HepG2 (cell line): ENCODE measurements around the gene ADCY10. TPM values are rescaled to one million over a fixed set of nuclear protein-coding genes. Genes with fewer than 3 reads are reported as not detected.
A peak's percentile ranks its signal among the peaks of the same experiment; 100 is the strongest.

Source experiments
- CCAR2 ChIP-seq: fragments of 200-400 bp; formaldehyde crosslinking; optimal IDR thresholded peaks from 2 replicates; pipeline ENCODE3; 2018; ENCODE audit warnings: low read depth, mild to moderate bottlenecking, low read length, moderate library complexity
- CEBPG ChIP-seq: IDR thresholded peaks from 2 replicates; pipeline ENCODE4 v1.6.1; 2016
- DNMT3B ChIP-seq: conservative IDR thresholded peaks from 2 replicates; pipeline ENCODE4 v1.6.1; 2016; ENCODE audit warnings: missing biosample characterization, control low read depth
- E2F2 ChIP-seq: sonication (generic); formaldehyde crosslinking; IDR thresholded peaks from 2 replicates; pipeline ENCODE4 v1.4.0; 2020; ENCODE audit warnings: missing genetic modification reagents, borderline replicate concordance
- FOXO4 ChIP-seq: sonication (generic); formaldehyde crosslinking; conservative IDR thresholded peaks from 2 replicates; pipeline ENCODE4 v1.8.1; 2023; ENCODE audit warnings: missing genetic modification reagents
- GMEB2 ChIP-seq: IDR thresholded peaks from 2 replicates; pipeline ENCODE4 v1.6.1; 2016; ENCODE audit warnings: missing biosample characterization, missing genetic modification reagents, low read depth
- MIXL1 ChIP-seq: IDR thresholded peaks from 2 replicates; pipeline ENCODE4 v1.6.1; 2016
- MTF1 ChIP-seq: sonication (generic); formaldehyde crosslinking; IDR thresholded peaks from 2 replicates; pipeline ENCODE4 v1.5.0; 2020; ENCODE audit warnings: missing genetic modification reagents
- POLR2A ChIP-seq, 2 experiments: IDR thresholded peaks; 2 replicates each; pipeline ENCODE4 v1.6.1; 2011; ENCODE audit warnings: low read depth in 2 of 2, low read length in 2 of 2, mild to moderate bottlenecking in 1 of 2, moderate library complexity in 1 of 2; ENCODE audit not compliant: insufficient read depth in 1 of 2
- PPARG ChIP-seq: conservative IDR thresholded peaks from 2 replicates; pipeline ENCODE4 v1.6.1; 2016; ENCODE audit warnings: missing biosample characterization, missing genetic modification reagents
- SP4 ChIP-seq: sonication (generic); formaldehyde crosslinking; IDR thresholded peaks from 2 replicates; pipeline ENCODE4 v1.8.1; 2023; ENCODE audit warnings: mild to moderate bottlenecking, missing genetic modification reagents
- ZBTB34 ChIP-seq: sonication (generic); formaldehyde crosslinking; IDR thresholded peaks from 2 replicates; pipeline ENCODE4 v1.8.0; 2022; ENCODE audit warnings: mild to moderate bottlenecking, missing genetic modification reagents
- ZFP90 ChIP-seq: sonication (generic); formaldehyde crosslinking; IDR thresholded peaks from 2 replicates; pipeline ENCODE4 v1.8.0; 2022; ENCODE audit warnings: missing genetic modification reagents, mild to moderate bottlenecking, inconsistent platforms, borderline replicate concordance
- ZNF468 ChIP-seq: sonication (generic); formaldehyde crosslinking; IDR thresholded peaks from 2 replicates; pipeline ENCODE4 v1.8.0; 2022; ENCODE audit warnings: mild to moderate bottlenecking, moderate library complexity, missing genetic modification reagents
- ZNF776 ChIP-seq: sonication (generic); formaldehyde crosslinking; IDR thresholded peaks from 2 replicates; pipeline ENCODE4 v1.4.0; 2020; ENCODE audit warnings: mild to moderate bottlenecking, missing genetic modification reagents
- ZSCAN30 ChIP-seq: sonication (generic); formaldehyde crosslinking; IDR thresholded peaks from 2 replicates; pipeline ENCODE4 v1.5.0; 2020; ENCODE audit warnings: mild to moderate bottlenecking, missing genetic modification reagents
- polyA plus RNA-seq, 8 experiments: library from polyadenylated mRNA; depleted of rRNA in 3 of 8; stranded (reverse) in 7 of 8; unstranded in 1 of 8; fragments of >200 nt; fragmentation: Illumina TruSeq in 4 of 8; extraction: Trizol in 4 of 8; gene quantifications; 2 replicates each; pipeline versions ENCODE4 v1.2.1 to v1.2.3, GENCODE V29; 2011 to 2016; ENCODE audit warnings: low read depth in 4 of 8, missing spikeins in 1 of 8, mixed read lengths in 1 of 8; ENCODE audit not compliant: insufficient read depth in 1 of 8
- total RNA-seq, 5 experiments: library from RNA; depleted of rRNA; stranded (reverse); fragments of >200 nt; fragmentation: Illumina TruSeq; extraction: Trizol; gene quantifications; 2 replicates each; pipeline ENCODE4 v1.2.3, GENCODE V29; 2016; ENCODE audit warnings: low read depth in 1 of 5
- TF ChIP-seq, protein P1 (sequence below), 2 experiments: sonication (generic) in 1 of 2; formaldehyde crosslinking in 1 of 2; IDR thresholded peaks; 2 replicates each; pipeline versions ENCODE4 v1.6.1 to v1.9.0; 2014 to 2022; ENCODE audit warnings: antibody characterized with exemption in 1 of 2, borderline replicate concordance in 1 of 2, inconsistent platforms in 1 of 2, low read depth in 1 of 2, missing genetic modification reagents in 1 of 2

Gene ADCY10
- total and polyA plus RNA-seq, 2 of the 13 experiments (the other 11 are each of a cell fraction or from before 2014, with no cell fraction given), result 0.02 to 0.03 TPM

GRCh38 chr1:167936068-167936929, 22.4 kb upstream of the ADCY10 start, which contains the start of gene DCAF6 (continued):
- TF ChIP-seq E2F2 (CRISPR knock-in tag) (no peak), ZSCAN30 (CRISPR knock-in tag) (0 out of 2 replicates have a peak, but pooled peaks have one; percentile 22), MIXL1 (CRISPR knock-in tag) (peak; percentile 67), POLR2A (IDR thresholded peaks at IDR 0.05; ENCODE audit: insufficient read depth in 1 of 2, low read depth in 2 of 2, low read length in 2 of 2) (peak; percentile 89 to 90; a peak in 3 of 4 replicates), SP4 (peak; percentile 91), ZNF468 (CRISPR knock-in tag) (no peak), MTF1 (CRISPR knock-in tag) (no peak), ZFP90 (0 out of 2 replicates have a peak, but pooled peaks have one; percentile 12), CCAR2 (no peak), ZNF776 (CRISPR knock-in tag) (0 out of 2 replicates have a peak, but pooled peaks have one; percentile 6), CEBPG (CRISPR knock-in tag) (peak; percentile 10; the same call in 1 of the 2 replicates), FOXO4 (CRISPR knock-in tag) (no peak), PPARG (CRISPR knock-in tag) (peak; percentile 55), DNMT3B (CRISPR knock-in tag) (no peak), ZBTB34 (peak; percentile 91), GMEB2 (CRISPR knock-in tag) (peak; percentile 39; the same call in 1 of the 2 replicates)
- TF ChIP-seq, protein P1, sequence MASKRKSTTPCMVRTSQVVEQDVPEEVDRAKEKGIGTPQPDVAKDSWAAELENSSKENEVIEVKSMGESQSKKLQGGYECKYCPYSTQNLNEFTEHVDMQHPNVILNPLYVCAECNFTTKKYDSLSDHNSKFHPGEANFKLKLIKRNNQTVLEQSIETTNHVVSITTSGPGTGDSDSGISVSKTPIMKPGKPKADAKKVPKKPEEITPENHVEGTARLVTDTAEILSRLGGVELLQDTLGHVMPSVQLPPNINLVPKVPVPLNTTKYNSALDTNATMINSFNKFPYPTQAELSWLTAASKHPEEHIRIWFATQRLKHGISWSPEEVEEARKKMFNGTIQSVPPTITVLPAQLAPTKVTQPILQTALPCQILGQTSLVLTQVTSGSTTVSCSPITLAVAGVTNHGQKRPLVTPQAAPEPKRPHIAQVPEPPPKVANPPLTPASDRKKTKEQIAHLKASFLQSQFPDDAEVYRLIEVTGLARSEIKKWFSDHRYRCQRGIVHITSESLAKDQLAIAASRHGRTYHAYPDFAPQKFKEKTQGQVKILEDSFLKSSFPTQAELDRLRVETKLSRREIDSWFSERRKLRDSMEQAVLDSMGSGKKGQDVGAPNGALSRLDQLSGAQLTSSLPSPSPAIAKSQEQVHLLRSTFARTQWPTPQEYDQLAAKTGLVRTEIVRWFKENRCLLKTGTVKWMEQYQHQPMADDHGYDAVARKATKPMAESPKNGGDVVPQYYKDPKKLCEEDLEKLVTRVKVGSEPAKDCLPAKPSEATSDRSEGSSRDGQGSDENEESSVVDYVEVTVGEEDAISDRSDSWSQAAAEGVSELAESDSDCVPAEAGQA (IDR thresholded peaks at IDR 0.05; ENCODE audit: low read depth), result peak; percentile 78; the same call in 1 of the 2 replicates
- TF ChIP-seq, protein P1 (CRISPR knock-in tag; IDR thresholded peaks at IDR 0.05; ENCODE audit: borderline replicate concordance), result no peak
